ENCODE results near the gene MRPL36. TPM values are rescaled to one million over a fixed set of nuclear protein-coding genes. Genes with fewer than 3 reads are reported as not detected.

Gene MRPL36
- total and polyA plus RNA-seq, 8 donors = 20.7 to 38.4 (median 29.0) TPM

GRCh38 chr5:1833264-1834021 lies 33.8 kb upstream of the MRPL36 start:
- H3K4me3 ChIP-seq = no peak overlapping the region
- intact Hi-C loops (cut with DNase I) = no loop called here
- DNase-seq = peak in 1 of 4 donors; percentile 59
- H3K36me3 ChIP-seq = no peaks in the 10 kb centered on the region
- no peak overlapping the region for H3K27ac ChIP-seq
- no peaks in the 10 kb centered on the region for H3K9me3 ChIP-seq
- H3K4me1 ChIP-seq = no peaks in the 10 kb centered on the region
- no peak for ATAC-seq
- TF ChIP-seq, protein P1, sequence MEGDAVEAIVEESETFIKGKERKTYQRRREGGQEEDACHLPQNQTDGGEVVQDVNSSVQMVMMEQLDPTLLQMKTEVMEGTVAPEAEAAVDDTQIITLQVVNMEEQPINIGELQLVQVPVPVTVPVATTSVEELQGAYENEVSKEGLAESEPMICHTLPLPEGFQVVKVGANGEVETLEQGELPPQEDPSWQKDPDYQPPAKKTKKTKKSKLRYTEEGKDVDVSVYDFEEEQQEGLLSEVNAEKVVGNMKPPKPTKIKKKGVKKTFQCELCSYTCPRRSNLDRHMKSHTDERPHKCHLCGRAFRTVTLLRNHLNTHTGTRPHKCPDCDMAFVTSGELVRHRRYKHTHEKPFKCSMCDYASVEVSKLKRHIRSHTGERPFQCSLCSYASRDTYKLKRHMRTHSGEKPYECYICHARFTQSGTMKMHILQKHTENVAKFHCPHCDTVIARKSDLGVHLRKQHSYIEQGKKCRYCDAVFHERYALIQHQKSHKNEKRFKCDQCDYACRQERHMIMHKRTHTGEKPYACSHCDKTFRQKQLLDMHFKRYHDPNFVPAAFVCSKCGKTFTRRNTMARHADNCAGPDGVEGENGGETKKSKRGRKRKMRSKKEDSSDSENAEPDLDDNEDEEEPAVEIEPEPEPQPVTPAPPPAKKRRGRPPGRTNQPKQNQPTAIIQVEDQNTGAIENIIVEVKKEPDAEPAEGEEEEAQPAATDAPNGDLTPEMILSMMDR (IDR thresholded peaks at IDR 0.05) = no peak
- peaks cover 0 to 74% of the 10 kb centered on the region in 2 donors for H3K27me3 ChIP-seq

DNA sequence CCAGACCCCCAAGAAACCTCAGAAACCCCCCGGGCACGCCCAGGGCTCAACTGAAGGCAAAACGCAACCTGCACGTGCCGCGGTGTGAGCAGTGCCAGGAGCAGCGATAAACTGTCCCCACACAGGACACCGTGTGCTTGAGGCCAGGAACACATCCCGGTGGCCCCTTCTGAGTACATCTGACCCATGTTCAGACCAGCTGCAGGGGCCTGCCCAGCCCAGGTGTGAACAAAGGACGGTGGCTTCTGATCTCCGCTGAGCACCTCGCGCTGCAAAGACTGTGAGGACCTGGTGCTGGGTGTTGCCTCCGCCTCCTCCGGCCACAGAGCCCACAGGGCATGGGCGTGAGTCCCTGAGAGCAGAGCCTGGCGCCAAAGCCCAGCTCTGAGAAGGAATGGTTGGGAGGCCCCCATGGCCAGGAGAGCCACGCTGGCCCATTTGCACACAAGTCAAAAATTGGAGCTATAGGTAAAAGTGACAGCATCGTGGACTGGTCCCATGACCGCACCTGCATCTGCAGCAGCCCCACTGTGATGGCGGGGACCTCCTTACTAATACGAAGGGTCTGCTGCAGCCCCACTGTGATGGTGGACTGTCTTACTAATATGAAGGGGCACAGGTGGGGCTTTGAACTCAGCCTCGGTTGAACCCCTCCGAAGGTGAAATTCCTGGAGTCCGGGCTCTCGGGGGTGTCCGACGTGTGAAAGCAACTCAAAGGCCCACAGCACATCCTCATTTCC lies 33.0 kb upstream of the MRPL36 start:
- intact Hi-C loops (cut with DNase I) = no loop called here
- TF ChIP-seq, protein P1 (IDR thresholded peaks at IDR 0.05) = no peak
- no peaks in the 10 kb centered on the region for H3K9me3 ChIP-seq
- no peaks in the 10 kb centered on the region for H3K36me3 ChIP-seq
- DNase-seq (peak in 1 of 4 donors; percentile 61), ATAC-seq (no peak)
- H3K27ac ChIP-seq = no peak overlapping the region
- no peak overlapping the region for H3K4me3 ChIP-seq
- no peaks in the 10 kb centered on the region for H3K4me1 ChIP-seq
- H3K27me3 ChIP-seq = peaks cover 0 to 67% of the 10 kb centered on the region in 2 donors

GRCh38 chr5:1831677-1832313 lies 32.2 kb upstream of the MRPL36 start:
- TF ChIP-seq, protein P1 (IDR thresholded peaks at IDR 0.05) = no peak
- Histone ChIP-seq H3K27ac (no peak overlapping the region), H3K4me3 (no peak overlapping the region), H3K36me3 (no peaks in the 10 kb centered on the region), H3K27me3 (peaks cover 0 to 58% of the 10 kb centered on the region in 2 donors), H3K9me3 (no peaks in the 10 kb centered on the region), H3K4me1 (no peaks in the 10 kb centered on the region)
- DNase-seq (peak in 1 of 4 donors; percentile 57), ATAC-seq (no peak)
- intact Hi-C loops (cut with DNase I) = no loop called here

DNA sequence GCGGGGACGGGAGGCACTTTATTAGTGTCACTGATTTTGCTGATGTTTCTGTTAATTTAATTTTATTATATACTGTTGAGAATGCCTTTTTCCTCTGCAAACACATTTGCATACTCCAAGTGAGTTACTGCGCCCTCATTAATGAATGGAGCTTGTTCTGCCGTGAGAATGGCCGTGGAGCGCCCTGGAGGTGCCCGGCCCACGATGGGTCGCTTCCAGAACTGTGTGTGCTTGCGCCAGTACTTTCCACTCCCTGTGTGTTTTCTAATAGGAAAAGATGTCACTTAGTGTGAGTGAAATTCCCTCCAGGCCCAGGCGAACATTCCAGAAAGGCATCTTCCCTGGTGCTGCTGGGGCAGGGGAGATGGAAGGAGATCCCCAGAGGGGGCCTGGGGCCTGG lies 31.6 kb upstream of the MRPL36 start:
- intact Hi-C loops (cut with DNase I) = no loop called here
- peaks cover 0 to 4% of the 10 kb centered on the region in 2 donors for H3K36me3 ChIP-seq
- H3K4me1 ChIP-seq = no peaks in the 10 kb centered on the region
- H3K9me3 ChIP-seq = no peaks in the 10 kb centered on the region
- H3K27ac ChIP-seq = no peak overlapping the region
- ATAC-seq (no peak), DNase-seq (peak in 1 of 4 donors; percentile 52)
- H3K4me3 ChIP-seq = no peak overlapping the region
- peaks cover 0 to 53% of the 10 kb centered on the region in 2 donors for H3K27me3 ChIP-seq
- TF ChIP-seq, protein P1 (IDR thresholded peaks at IDR 0.05) = no peak
